GM19468 (cell line): ENCODE measurements around the gene DTD1.
A peak's percentile ranks its signal among the peaks of the same experiment; 100 is the strongest.
"Not testable (repeated sequence)": the region's sequence is repeated elsewhere in the genome, so short reads cannot be mapped to it uniquely, and the experiment has no call there.

Source experiments
- ATAC-seq: cut with Tn5 transposase; IDR thresholded peaks from one replicate; pipeline ENCODE4 v1.9.1; 2021; ENCODE audit warnings: mild to moderate bottlenecking, moderate library complexity, moderate number of reproducible peaks; ENCODE audit not compliant: unreplicated experiment; ENCODE audit errors: extremely low read depth

Gene DTD1

GRCh38 chr20:18780385-18781130 is 192.7 kb downstream of the DTD1 start:
- no peak for ATAC-seq

- no peak for ATAC-seq
Observed at GRCh38 chr20:18781509-18781908, 193.7 kb downstream of the DTD1 start.

- ATAC-seq, result no peak
Observed at GRCh38 chr20:18783385-18783959, 195.6 kb downstream of the DTD1 start.

- ATAC-seq, result not testable (repeated sequence)
Observed at GRCh38 chr20:18787046-18787445, 199.2 kb downstream of the DTD1 start.

- ATAC-seq, result no peak
Observed at GRCh38 chr20:18788021-18788420, 200.2 kb downstream of the DTD1 start.

GRCh38 chr20:18790787-18791186 is 202.9 kb downstream of the DTD1 start:
- ATAC-seq, result no peak

- peak; percentile 98 for ATAC-seq
Observed at GRCh38 chr20:18793625-18794427, 206.0 kb downstream of the DTD1 start.

GRCh38 chr20:18794428-18794787 is 206.6 kb downstream of the DTD1 start:
- no peak for ATAC-seq

GRCh38 chr20:18795366-18795765 is 207.5 kb downstream of the DTD1 start:
- no peak for ATAC-seq

GRCh38 chr20:18796282-18796833 is 208.5 kb downstream of the DTD1 start:
- no peak for ATAC-seq

GRCh38 chr20:18801516-18801915 is 213.7 kb downstream of the DTD1 start:
- ATAC-seq, result no peak

GRCh38 chr20:18802012-18802634 is 214.3 kb downstream of the DTD1 start:
- ATAC-seq, result no peak

GRCh38 chr20:18805881-18806280 is 218.0 kb downstream of the DTD1 start:
- no peak for ATAC-seq

- no peak for ATAC-seq
Observed at GRCh38 chr20:18808712-18809111, 220.9 kb downstream of the DTD1 start.

GRCh38 chr20:18811186-18811585 is 223.3 kb downstream of the DTD1 start:
- no peak for ATAC-seq

- no peak for ATAC-seq
Observed at GRCh38 chr20:18811904-18812303, 224.1 kb downstream of the DTD1 start.

GRCh38 chr20:18813483-18813882 is 225.6 kb downstream of the DTD1 start, which contains the start of gene SCP2D1:
Gene SCP2D1, plus strand, starts transcription at chr20:18813783. Its CDS starts 33 bp downstream, at chr20:18813816.
- no peak for ATAC-seq

- ATAC-seq, result no peak
Observed at GRCh38 chr20:18815194-18815942, 227.5 kb downstream of the DTD1 start.
